ENCODE measurements around the gene CMPK2. TPM values are rescaled to one million over a fixed set of nuclear protein-coding genes. Genes with fewer than 3 reads are reported as not detected.

The CMPK2 gene
- total RNA-seq, 2 donors from 2014 or later, result 2.6 to 3.6 TPM

DNA sequence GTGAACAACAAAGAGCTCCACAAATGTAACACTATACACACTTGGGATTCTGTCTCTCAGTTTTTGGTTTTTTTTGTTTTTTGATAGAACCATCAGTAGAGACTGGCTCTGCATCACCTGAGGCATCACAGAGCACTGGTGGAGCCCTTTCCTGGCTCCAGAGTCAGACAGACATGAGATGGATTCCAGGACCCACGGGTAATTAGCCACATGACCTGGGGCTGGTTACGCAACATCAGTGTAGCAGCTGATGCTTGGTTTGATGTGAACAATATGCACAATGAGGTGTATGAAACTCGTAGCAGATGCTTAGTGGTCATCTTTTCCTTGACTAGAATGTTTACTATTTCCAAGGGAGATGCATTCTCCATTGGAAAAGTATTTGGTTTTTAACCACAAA is 40.7 kb downstream of the CMPK2 start:
- no peaks in the 10 kb centered on the region for H3K27me3 ChIP-seq
- H3K4me3 ChIP-seq, result no peak overlapping the region
- H3K36me3 ChIP-seq, result no peaks in the 10 kb centered on the region
- H3K4me1 ChIP-seq, result no peaks in the 10 kb centered on the region
- TF ChIP-seq, protein P1, sequence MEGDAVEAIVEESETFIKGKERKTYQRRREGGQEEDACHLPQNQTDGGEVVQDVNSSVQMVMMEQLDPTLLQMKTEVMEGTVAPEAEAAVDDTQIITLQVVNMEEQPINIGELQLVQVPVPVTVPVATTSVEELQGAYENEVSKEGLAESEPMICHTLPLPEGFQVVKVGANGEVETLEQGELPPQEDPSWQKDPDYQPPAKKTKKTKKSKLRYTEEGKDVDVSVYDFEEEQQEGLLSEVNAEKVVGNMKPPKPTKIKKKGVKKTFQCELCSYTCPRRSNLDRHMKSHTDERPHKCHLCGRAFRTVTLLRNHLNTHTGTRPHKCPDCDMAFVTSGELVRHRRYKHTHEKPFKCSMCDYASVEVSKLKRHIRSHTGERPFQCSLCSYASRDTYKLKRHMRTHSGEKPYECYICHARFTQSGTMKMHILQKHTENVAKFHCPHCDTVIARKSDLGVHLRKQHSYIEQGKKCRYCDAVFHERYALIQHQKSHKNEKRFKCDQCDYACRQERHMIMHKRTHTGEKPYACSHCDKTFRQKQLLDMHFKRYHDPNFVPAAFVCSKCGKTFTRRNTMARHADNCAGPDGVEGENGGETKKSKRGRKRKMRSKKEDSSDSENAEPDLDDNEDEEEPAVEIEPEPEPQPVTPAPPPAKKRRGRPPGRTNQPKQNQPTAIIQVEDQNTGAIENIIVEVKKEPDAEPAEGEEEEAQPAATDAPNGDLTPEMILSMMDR (IDR thresholded peaks at IDR 0.05), result no peak
- intact Hi-C loops (cut with DNase I), result no loop called here
- no peak overlapping the region for H3K9ac ChIP-seq (ENCODE audit: low read depth in 2 of 2, low read length in 2 of 2)
- no peaks in the 10 kb centered on the region for H3K9me3 ChIP-seq
- H3K27ac ChIP-seq, result no peak overlapping the region
- DNase-seq, result no peak

DNA sequence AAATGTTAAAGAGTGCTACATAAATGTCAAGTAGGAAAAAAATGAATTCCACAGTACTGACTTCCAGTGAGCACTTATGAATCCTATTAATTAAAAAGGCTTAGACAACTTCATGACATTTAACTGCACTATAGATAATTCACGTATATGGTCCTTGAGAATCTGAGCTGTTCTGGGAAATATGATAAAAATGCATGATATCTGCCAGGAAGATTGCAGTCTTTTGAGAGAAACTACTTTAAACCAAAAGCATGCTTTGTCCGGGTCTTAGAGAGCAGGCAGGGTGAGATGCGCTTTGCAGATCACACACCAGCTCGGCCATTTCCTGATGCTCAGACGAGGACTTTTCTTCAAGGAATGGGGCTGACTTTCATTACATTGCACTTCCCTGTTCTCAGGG is 42.6 kb downstream of the CMPK2 start:
- Histone ChIP-seq H3K27me3 (no peaks in the 10 kb centered on the region), H3K9ac (ENCODE audit: low read depth in 2 of 2, low read length in 2 of 2) (no peak overlapping the region), H3K9me3 (no peaks in the 10 kb centered on the region), H3K4me1 (no peaks in the 10 kb centered on the region), H3K36me3 (no peaks in the 10 kb centered on the region), H3K4me3 (no peak overlapping the region), H3K27ac (no peak overlapping the region)
- no peak for DNase-seq
- intact Hi-C loops (cut with DNase I), result no loop called here
- TF ChIP-seq, protein P1 (IDR thresholded peaks at IDR 0.05), result no peak

DNA sequence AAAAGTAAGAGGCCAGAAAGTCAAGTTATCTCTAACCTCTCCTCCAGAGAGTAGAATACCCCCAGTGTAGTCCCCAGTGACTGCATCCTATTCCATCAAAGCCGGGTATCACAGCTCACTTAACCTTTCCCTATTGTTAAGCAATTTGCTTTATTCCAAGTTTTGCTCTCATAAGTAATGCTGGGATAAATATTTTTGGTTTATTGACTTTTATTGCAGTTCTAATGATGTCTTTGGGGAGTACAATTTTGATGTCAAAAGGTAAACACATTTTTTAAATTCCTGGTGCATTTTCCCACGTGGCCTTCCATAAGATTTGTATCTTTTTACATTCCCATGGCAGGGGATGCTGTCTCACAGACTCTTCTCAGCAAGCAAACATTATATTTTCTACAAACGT is 43.3 kb downstream of the CMPK2 start:
- Histone ChIP-seq H3K36me3 (no peaks in the 10 kb centered on the region), H3K9ac (ENCODE audit: low read depth in 2 of 2, low read length in 2 of 2) (no peak overlapping the region), H3K9me3 (no peaks in the 10 kb centered on the region), H3K27ac (no peak overlapping the region), H3K27me3 (no peaks in the 10 kb centered on the region), H3K4me3 (no peak overlapping the region), H3K4me1 (no peaks in the 10 kb centered on the region)
- DNase-seq, result no peak
- intact Hi-C loops (cut with DNase I), result no loop called here
- TF ChIP-seq, protein P1 (IDR thresholded peaks at IDR 0.05), result no peak

DNA sequence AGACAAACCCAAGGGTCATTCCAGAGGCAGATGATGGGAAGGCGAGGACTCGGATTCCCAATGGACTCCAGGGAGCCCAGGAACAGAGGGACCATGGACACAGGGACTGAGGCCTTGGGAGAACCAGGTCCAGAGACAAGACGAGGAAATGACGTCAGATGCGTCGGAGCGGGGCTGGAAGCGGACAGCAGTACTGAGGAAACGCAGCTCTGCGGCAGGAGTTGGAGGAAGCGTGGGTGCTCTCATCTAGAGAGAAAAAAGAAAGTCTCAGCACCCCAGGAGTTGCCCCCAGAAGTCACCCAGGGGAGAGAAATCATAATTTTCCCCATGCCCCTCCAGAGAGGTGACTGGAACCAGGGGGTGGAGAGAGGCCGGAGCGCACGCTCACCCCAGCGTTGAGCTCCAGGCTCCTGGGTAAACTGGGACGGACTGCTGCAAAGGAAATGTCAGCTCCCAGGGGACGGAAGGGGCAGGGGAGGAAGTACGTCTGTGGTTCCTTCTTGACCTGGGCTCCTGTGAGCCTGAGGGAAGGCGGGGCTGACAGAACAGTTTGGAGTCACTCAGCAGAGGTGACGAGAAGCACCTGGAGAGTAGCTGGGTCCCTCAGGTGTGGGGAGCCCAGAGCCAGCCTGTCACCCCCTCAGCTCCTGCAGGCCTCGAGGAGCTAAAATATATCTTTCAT is 44.7 kb downstream of the CMPK2 start:
- Histone ChIP-seq H3K9ac (ENCODE audit: low read depth in 2 of 2, low read length in 2 of 2) (no peak overlapping the region), H3K27ac (no peak overlapping the region), H3K9me3 (no peaks in the 10 kb centered on the region), H3K36me3 (no peaks in the 10 kb centered on the region), H3K4me1 (no peaks in the 10 kb centered on the region), H3K4me3 (no peak overlapping the region), H3K27me3 (no peaks in the 10 kb centered on the region)
- no peak for DNase-seq
- TF ChIP-seq, protein P1 (IDR thresholded peaks at IDR 0.05), result no peak
- intact Hi-C loops (cut with DNase I), result no loop called here

DNA sequence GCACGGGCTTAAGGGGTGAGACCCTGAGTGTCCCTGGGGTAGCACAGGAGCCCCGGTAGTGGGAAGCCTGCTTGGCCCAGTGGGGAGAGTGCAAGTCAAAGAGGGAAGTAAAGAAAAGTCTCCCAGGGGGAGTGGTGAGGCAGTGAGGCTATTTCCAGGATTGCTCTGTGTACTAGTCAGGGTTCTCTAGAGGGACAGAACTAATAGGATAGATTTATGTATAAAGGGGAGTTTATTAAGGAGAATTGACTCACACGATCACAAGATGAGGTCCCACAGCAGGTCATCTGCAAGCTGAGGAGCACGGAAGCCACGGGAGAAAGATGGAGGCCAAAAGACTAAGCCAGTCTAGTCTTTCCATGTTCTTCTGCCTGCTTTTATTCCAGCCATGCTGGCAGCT is 45.5 kb downstream of the CMPK2 start:
- Histone ChIP-seq H3K4me3 (no peak overlapping the region), H3K9ac (ENCODE audit: low read depth in 2 of 2, low read length in 2 of 2) (no peak overlapping the region), H3K27me3 (no peaks in the 10 kb centered on the region), H3K4me1 (no peaks in the 10 kb centered on the region), H3K9me3 (no peaks in the 10 kb centered on the region), H3K36me3 (no peaks in the 10 kb centered on the region), H3K27ac (no peak overlapping the region)
- intact Hi-C loops (cut with DNase I), result no loop called here
- DNase-seq, result no peak
- TF ChIP-seq, protein P1 (IDR thresholded peaks at IDR 0.05), result no peak
